GM23338 (cell line): ENCODE results near the gene CKLF. TPM values are rescaled to one million over a fixed set of nuclear protein-coding genes. Genes with fewer than 3 reads are reported as not detected.

Source experiments
- ATAC-seq: fragments of 200-7000 bp; cut with Tn5 transposase; 3 replicates; pipeline ENCODE4 v1.9.1; 2020
- DNase-seq: peaks from one replicate; pipeline ENCODE4 v3.0.0-alpha.2; 2015; ENCODE audit warnings: low spot score
- H2AFZ ChIP-seq: fragments of 200-600 bp; sonication (generic); 2 replicates; pipeline ENCODE4 v1.8.0; 2016; ENCODE audit warnings: antibody characterized with exemption, mild to moderate bottlenecking, moderate library complexity
- H3F3A ChIP-seq: fragments of 200-600 bp; sonication (generic); replicated peaks from 2 replicates; pipeline ENCODE4 v1.8.0; 2017; ENCODE audit warnings: antibody characterized with exemption, mixed run types, low read depth
- H3K27ac ChIP-seq: fragments of 200-600 bp; sonication (generic); 2 replicates; pipeline ENCODE4 v1.6.1; 2016; ENCODE audit warnings: low read depth
- H3K27me3 ChIP-seq: fragments of 200-600 bp; sonication (generic); 2 replicates; pipeline ENCODE4 v1.8.0; 2016; ENCODE audit warnings: mild to moderate bottlenecking, mixed run types, moderate library complexity; ENCODE audit not compliant: insufficient read depth
- H3K36me3 ChIP-seq: fragments of 200-600 bp; sonication (generic); 2 replicates; pipeline ENCODE4 v1.8.0; 2016; ENCODE audit warnings: mild to moderate bottlenecking; ENCODE audit not compliant: insufficient read depth
- H3K4me1 ChIP-seq: fragments of 200-600 bp; sonication (generic); 2 replicates; pipeline ENCODE4 v1.8.0; 2016; ENCODE audit warnings: mild to moderate bottlenecking, moderate library complexity; ENCODE audit not compliant: insufficient read depth
- H3K4me2 ChIP-seq: fragments of 200-600 bp; sonication (generic); 2 replicates; pipeline ENCODE4 v1.7.1; 2017; ENCODE audit warnings: mixed run types
- H3K4me3 ChIP-seq: fragments of 200-600 bp; sonication (generic); 2 replicates; pipeline ENCODE4 v1.6.1; 2016; ENCODE audit warnings: mixed run types
- H3K79me2 ChIP-seq: fragments of 200-600 bp; sonication (generic); replicated peaks from 2 replicates; pipeline ENCODE4 v1.8.0; 2017; ENCODE audit warnings: mild to moderate bottlenecking; ENCODE audit not compliant: insufficient read depth
- H3K9me2 ChIP-seq: fragments of 200-600 bp; sonication (generic); 2 replicates; pipeline ENCODE4 v1.8.0; 2017; ENCODE audit not compliant: insufficient read depth
- H4K20me1 ChIP-seq: fragments of 200-600 bp; sonication (generic); replicated peaks from 2 replicates; pipeline ENCODE4 v1.8.0; 2017; ENCODE audit warnings: mild to moderate bottlenecking; ENCODE audit not compliant: insufficient read depth
- H3K27ac Mint-ChIP-seq: 2 replicates; pipeline ENCODE4 v1.8.0; 2020; ENCODE audit warnings: inconsistent platforms, mild to moderate bottlenecking, moderate library complexity, mixed read lengths
- H3K27me3 Mint-ChIP-seq: 3 replicates; pipeline ENCODE4 v1.8.0; 2022; ENCODE audit warnings: low read depth, mild to moderate bottlenecking, moderate library complexity, mixed read lengths, inconsistent platforms; ENCODE audit not compliant: insufficient read depth, poor library complexity
- H3K36me3 Mint-ChIP-seq: 3 replicates; pipeline ENCODE4 v1.8.0; 2021; ENCODE audit warnings: low read depth, mild to moderate bottlenecking, inconsistent platforms, moderate library complexity, mixed read lengths
- H3K4me1 Mint-ChIP-seq: 3 replicates; pipeline ENCODE4 v1.8.0; 2020; ENCODE audit warnings: mild to moderate bottlenecking, inconsistent platforms, mixed read lengths
- H3K4me3 Mint-ChIP-seq: 3 replicates; pipeline ENCODE4 v1.8.0; 2021; ENCODE audit warnings: moderate library complexity, mild to moderate bottlenecking, inconsistent platforms, mixed read lengths
- H3K9me3 Mint-ChIP-seq: 3 replicates; pipeline ENCODE4 v1.8.0; 2020; ENCODE audit warnings: moderate library complexity, mild to moderate bottlenecking, inconsistent platforms, mixed read lengths
- NANOG ChIP-seq: IDR thresholded peaks from 2 replicates; pipeline ENCODE4 v1.6.1; 2016; ENCODE audit warnings: antibody characterized with exemption, borderline replicate concordance
- ZNF331 ChIP-seq: fragments of 250-450 bp; sonication (Bioruptor Pico); IDR thresholded peaks from 2 replicates; pipeline ENCODE4 v1.5.0; 2020; ENCODE audit warnings: low read depth, mild to moderate bottlenecking, moderate library complexity
- polyA plus RNA-seq: library from polyadenylated mRNA; unstranded; fragments of >200 nt; fragmentation: Nextera tagmentation; extraction: Ambion mirVana; gene quantifications from 2 replicates; pipeline ENCODE4 v1.2.1, GENCODE V29; 2016
- total RNA-seq: library from RNA; depleted of rRNA; stranded (reverse); fragments of >200 nt; shearing (Covaris generic); gene quantifications from 2 replicates; pipeline ENCODE4 v1.2.3, GENCODE V29; 2014
- TF ChIP-seq, protein P1 (sequence below): IDR thresholded peaks from 2 replicates; pipeline ENCODE4 v1.6.1; 2016; ENCODE audit warnings: antibody characterized with exemption
- TF ChIP-seq, protein P2 (sequence below), 2 experiments: fragments of 200-600 bp in 1 of 2; sonication (generic) in 1 of 2; conservative IDR thresholded peaks; 2 replicates each; pipeline versions ENCODE4 v1.5.1 to v1.6.1; 2016 to 2017; ENCODE audit warnings: antibody characterized with exemption in 2 of 2, low read depth in 2 of 2, mild to moderate bottlenecking in 2 of 2, moderate library complexity in 1 of 2
- TF ChIP-seq, protein P3 (sequence below): IDR thresholded peaks from one replicate; pipeline ENCODE4 v1.6.1; 2018; ENCODE audit warnings: antibody characterized with exemption; ENCODE audit not compliant: unreplicated experiment

The CKLF gene
- total and polyA plus RNA-seq, 2 experiments from 2014 or later: 25.5 to 60.0 TPM

DNA sequence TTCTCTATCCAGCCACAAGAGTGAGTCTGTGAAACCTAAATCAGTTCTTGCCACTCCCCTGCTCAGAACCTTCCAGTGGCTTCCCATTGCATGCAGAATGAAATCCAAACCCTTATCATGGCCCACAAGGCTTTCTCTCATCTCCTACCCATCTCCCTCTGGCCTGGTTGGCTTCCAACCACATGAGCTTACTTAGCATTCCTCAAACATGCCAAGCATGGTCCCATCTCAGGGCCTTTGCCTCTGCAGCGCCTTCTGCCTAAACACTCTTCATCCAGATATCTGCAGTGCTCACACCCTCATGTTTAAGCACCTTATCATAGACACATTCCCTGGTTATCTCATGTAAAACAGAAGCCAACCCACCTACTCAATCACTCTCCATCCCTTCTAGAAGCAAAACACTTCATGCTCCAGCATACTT is 18.0 kb upstream of the CKLF start:
- no peak for TF ChIP-seq NANOG
- Mint-ChIP-seq H3K4me3 (no peak overlapping the region), H3K27me3 (peaks cover 2% of the 10 kb centered on the region), H3K9me3 (no peaks in the 10 kb centered on the region; the same call in 2 of the 3 replicates), H3K27ac (no peak overlapping the region), H3K4me1 (no peaks in the 10 kb centered on the region; the same call in 2 of the 3 replicates), H3K36me3 (no peaks in the 10 kb centered on the region; the same call in 1 of the 3 replicates)
- no peaks in the 10 kb centered on the region for H3K79me2 ChIP-seq
- H3K9me2 ChIP-seq: no peaks in the 10 kb centered on the region
- no peak overlapping the region for H3K4me3 ChIP-seq
- no peaks in the 10 kb centered on the region for H4K20me1 ChIP-seq
- no peaks in the 10 kb centered on the region for H3K4me1 ChIP-seq
- no peaks in the 10 kb centered on the region for H3F3A ChIP-seq
- DNase-seq (no peak), ATAC-seq (no peak)
- H3K4me2 ChIP-seq: no peak overlapping the region
- H2AFZ ChIP-seq: no peak overlapping the region
- no peaks in the 10 kb centered on the region for H3K27me3 ChIP-seq
- H3K27ac ChIP-seq: no peak overlapping the region
- H3K36me3 ChIP-seq: no peaks in the 10 kb centered on the region

DNA sequence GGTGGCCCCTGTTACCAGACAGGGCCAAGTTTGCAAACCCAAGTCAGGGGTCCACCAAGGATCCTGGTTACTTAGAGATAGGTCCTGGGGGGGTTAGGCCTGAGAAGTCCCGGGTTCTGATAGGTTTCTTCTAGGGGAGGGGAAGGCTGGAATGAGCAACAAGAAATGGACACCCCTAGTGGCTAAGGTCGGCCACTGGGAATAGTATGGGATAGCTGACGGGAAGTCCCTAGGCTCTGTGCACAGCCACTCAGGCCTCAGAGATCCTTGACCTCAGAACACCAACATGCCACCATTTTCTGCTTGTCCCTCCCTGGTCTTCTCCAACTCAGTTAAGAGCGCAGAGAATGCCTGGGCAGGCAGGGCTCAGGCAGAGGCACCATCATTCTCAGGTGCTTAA is 15.9 kb upstream of the CKLF start:
- Histone ChIP-seq H3K9me2 (no peaks in the 10 kb centered on the region), H2AFZ (no peak overlapping the region), H3K4me1 (peaks cover 5% of the 10 kb centered on the region), H3F3A (no peaks in the 10 kb centered on the region), H4K20me1 (no peaks in the 10 kb centered on the region), H3K27ac (no peak overlapping the region), H3K4me3 (no peak overlapping the region), H3K27me3 (no peaks in the 10 kb centered on the region), H3K79me2 (no peaks in the 10 kb centered on the region), H3K4me2 (no peak overlapping the region), H3K36me3 (no peaks in the 10 kb centered on the region)
- peak; percentile 25 for DNase-seq
- Mint-ChIP-seq H3K27me3 (no peaks in the 10 kb centered on the region), H3K4me1 (peaks cover under 1% of the 10 kb centered on the region), H3K27ac (no peak overlapping the region), H3K9me3 (no peaks in the 10 kb centered on the region), H3K36me3 (no peaks in the 10 kb centered on the region; the same call in 1 of the 3 replicates), H3K4me3 (no peak overlapping the region)
- peak; percentile 78 for ATAC-seq
- no peak for TF ChIP-seq NANOG
- TF ChIP-seq, protein P1, sequence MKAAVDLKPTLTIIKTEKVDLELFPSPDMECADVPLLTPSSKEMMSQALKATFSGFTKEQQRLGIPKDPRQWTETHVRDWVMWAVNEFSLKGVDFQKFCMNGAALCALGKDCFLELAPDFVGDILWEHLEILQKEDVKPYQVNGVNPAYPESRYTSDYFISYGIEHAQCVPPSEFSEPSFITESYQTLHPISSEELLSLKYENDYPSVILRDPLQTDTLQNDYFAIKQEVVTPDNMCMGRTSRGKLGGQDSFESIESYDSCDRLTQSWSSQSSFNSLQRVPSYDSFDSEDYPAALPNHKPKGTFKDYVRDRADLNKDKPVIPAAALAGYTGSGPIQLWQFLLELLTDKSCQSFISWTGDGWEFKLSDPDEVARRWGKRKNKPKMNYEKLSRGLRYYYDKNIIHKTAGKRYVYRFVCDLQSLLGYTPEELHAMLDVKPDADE: no peak
- TF ChIP-seq, protein P2, sequence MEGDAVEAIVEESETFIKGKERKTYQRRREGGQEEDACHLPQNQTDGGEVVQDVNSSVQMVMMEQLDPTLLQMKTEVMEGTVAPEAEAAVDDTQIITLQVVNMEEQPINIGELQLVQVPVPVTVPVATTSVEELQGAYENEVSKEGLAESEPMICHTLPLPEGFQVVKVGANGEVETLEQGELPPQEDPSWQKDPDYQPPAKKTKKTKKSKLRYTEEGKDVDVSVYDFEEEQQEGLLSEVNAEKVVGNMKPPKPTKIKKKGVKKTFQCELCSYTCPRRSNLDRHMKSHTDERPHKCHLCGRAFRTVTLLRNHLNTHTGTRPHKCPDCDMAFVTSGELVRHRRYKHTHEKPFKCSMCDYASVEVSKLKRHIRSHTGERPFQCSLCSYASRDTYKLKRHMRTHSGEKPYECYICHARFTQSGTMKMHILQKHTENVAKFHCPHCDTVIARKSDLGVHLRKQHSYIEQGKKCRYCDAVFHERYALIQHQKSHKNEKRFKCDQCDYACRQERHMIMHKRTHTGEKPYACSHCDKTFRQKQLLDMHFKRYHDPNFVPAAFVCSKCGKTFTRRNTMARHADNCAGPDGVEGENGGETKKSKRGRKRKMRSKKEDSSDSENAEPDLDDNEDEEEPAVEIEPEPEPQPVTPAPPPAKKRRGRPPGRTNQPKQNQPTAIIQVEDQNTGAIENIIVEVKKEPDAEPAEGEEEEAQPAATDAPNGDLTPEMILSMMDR (conservative IDR thresholded peaks at IDR 0.05; ENCODE audit: low read depth in 2 of 2): peak in 1 of 2 experiments; percentile 12; a peak in 2 of 4 replicates

DNA sequence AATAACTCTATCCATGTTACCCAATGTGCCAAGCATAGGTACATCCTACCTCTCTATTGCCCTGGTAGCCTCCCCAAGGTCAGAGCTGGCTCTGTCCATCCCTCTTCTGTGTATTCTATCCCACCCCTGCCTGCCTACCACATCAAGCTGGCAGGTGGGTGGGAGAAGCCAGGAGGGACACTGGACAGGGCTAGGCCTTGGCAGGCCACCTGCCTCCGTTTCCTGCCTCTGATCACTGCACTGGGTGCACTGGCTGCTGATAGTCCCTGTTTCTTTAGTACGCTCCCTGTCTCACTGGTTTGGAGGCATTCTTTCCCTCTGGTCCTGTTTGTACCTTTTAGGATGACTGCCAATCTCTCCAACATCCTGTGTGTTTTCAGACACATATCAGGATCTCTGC is 15.1 kb upstream of the CKLF start:
- no peaks in the 10 kb centered on the region for H4K20me1 ChIP-seq
- H3F3A ChIP-seq: no peaks in the 10 kb centered on the region
- no peak overlapping the region for H3K4me2 ChIP-seq
- ATAC-seq (no peak), DNase-seq (no peak)
- Mint-ChIP-seq H3K4me1 (peaks cover 8% of the 10 kb centered on the region), H3K36me3 (no peaks in the 10 kb centered on the region; the same call in 1 of the 3 replicates), H3K27me3 (no peaks in the 10 kb centered on the region), H3K27ac (no peak overlapping the region), H3K4me3 (no peak overlapping the region), H3K9me3 (no peaks in the 10 kb centered on the region)
- H3K79me2 ChIP-seq: no peaks in the 10 kb centered on the region
- no peaks in the 10 kb centered on the region for H3K27me3 ChIP-seq
- no peak overlapping the region for H3K27ac ChIP-seq
- H3K4me1 ChIP-seq: peaks cover 13% of the 10 kb centered on the region
- no peaks in the 10 kb centered on the region for H3K9me2 ChIP-seq
- no peak overlapping the region for H3K4me3 ChIP-seq
- H2AFZ ChIP-seq: no peak overlapping the region
- H3K36me3 ChIP-seq: no peaks in the 10 kb centered on the region
- TF ChIP-seq NANOG: no peak
- TF ChIP-seq, protein P3, sequence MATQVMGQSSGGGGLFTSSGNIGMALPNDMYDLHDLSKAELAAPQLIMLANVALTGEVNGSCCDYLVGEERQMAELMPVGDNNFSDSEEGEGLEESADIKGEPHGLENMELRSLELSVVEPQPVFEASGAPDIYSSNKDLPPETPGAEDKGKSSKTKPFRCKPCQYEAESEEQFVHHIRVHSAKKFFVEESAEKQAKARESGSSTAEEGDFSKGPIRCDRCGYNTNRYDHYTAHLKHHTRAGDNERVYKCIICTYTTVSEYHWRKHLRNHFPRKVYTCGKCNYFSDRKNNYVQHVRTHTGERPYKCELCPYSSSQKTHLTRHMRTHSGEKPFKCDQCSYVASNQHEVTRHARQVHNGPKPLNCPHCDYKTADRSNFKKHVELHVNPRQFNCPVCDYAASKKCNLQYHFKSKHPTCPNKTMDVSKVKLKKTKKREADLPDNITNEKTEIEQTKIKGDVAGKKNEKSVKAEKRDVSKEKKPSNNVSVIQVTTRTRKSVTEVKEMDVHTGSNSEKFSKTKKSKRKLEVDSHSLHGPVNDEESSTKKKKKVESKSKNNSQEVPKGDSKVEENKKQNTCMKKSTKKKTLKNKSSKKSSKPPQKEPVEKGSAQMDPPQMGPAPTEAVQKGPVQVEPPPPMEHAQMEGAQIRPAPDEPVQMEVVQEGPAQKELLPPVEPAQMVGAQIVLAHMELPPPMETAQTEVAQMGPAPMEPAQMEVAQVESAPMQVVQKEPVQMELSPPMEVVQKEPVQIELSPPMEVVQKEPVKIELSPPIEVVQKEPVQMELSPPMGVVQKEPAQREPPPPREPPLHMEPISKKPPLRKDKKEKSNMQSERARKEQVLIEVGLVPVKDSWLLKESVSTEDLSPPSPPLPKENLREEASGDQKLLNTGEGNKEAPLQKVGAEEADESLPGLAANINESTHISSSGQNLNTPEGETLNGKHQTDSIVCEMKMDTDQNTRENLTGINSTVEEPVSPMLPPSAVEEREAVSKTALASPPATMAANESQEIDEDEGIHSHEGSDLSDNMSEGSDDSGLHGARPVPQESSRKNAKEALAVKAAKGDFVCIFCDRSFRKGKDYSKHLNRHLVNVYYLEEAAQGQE: no peak
- TF ChIP-seq, protein P2 (conservative IDR thresholded peaks at IDR 0.05; ENCODE audit: low read depth in 2 of 2): no peak
- TF ChIP-seq ZNF331 (CRISPR knock-in tag): no peak
